ENCODE measurements around the gene PAPLN.

The PAPLN gene

DNA sequence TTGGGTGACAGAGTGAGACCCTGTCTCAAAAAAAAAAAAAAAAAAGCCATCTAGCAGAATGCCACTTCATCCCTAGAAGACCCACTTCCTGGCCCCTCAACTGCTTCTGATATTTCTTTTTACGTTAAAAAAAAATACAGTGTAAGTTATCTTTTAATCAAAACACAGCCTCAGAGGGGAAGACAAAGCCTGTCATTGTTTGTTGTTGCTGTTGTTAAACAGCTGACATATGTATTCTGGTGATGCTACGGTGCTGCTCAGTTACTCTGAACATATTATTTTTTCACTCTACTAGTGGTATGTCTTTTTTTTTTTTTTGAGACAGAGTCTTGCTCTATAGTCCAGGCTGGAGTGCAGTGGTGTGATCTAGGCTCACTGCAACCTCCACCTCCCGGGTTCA is 75.4 kb downstream of the PAPLN start:
- DNase-seq (ENCODE audit: low read depth) = no peak
- no peak for TF ChIP-seq CTCF (conservative IDR thresholded peaks at IDR 0.05; ENCODE audit: low read length)
- H3K4me3 ChIP-seq (ENCODE audit: low read length) = no peak overlapping the region

- no peak for DNase-seq (ENCODE audit: low read depth)
- no peak for TF ChIP-seq CTCF (conservative IDR thresholded peaks at IDR 0.05; ENCODE audit: low read length)
- H3K4me3 ChIP-seq (ENCODE audit: low read length) = no peak overlapping the region
Observed at GRCh38 chr14:73313151-73313550, 75.8 kb downstream of the PAPLN start.

- no peak for DNase-seq (ENCODE audit: low read depth)
- H3K4me3 ChIP-seq (ENCODE audit: low read length) = no peak overlapping the region
- TF ChIP-seq CTCF (conservative IDR thresholded peaks at IDR 0.05; ENCODE audit: low read length) = no peak
Observed at GRCh38 chr14:73323896-73324399, 86.6 kb downstream of the PAPLN start.
